H9 (cell line): ENCODE results near the gene PCDHAC1. TPM values are rescaled to one million over a fixed set of nuclear protein-coding genes. Genes with fewer than 3 reads are reported as not detected.

Experiments
- DNase-seq: peaks from one replicate; pipeline ENCODE4 v3.0.0-alpha.2; 2017
- H2AFZ ChIP-seq: one replicate; pipeline ENCODE4 v1.6.1; 2013; ENCODE audit warnings: mild to moderate bottlenecking, low read length, control low read depth, moderate library complexity
- H2AK5ac ChIP-seq: 2 replicates; pipeline ENCODE4 v1.6.1; 2013; ENCODE audit warnings: low read length, control low read depth, mixed read lengths; ENCODE audit not compliant: insufficient read length
- H2BK120ac ChIP-seq: one replicate; pipeline ENCODE4 v1.6.1; 2013; ENCODE audit warnings: low read depth, mild to moderate bottlenecking, low read length, control low read depth, inconsistent platforms; ENCODE audit not compliant: poor library complexity, severe bottlenecking
- H2BK12ac ChIP-seq: 2 replicates; pipeline ENCODE4 v1.6.1; 2013; ENCODE audit warnings: low read length, control low read depth, mixed read lengths, low read depth; ENCODE audit not compliant: insufficient read length
- H2BK15ac ChIP-seq: 2 replicates; pipeline ENCODE4 v1.6.1; 2013; ENCODE audit warnings: low read depth, low read length, control low read depth
- H2BK20ac ChIP-seq: one replicate; pipeline ENCODE4 v1.6.1; 2013; ENCODE audit warnings: low read depth, mild to moderate bottlenecking, low read length, control low read depth, inconsistent platforms; ENCODE audit not compliant: poor library complexity, severe bottlenecking
- H2BK5ac ChIP-seq: 2 replicates; pipeline ENCODE4 v1.6.1; 2013; ENCODE audit warnings: low read length, control low read depth, mixed read lengths; ENCODE audit not compliant: insufficient read length
- H3K14ac ChIP-seq: 2 replicates; pipeline ENCODE4 v1.6.1; 2013; ENCODE audit warnings: low read length, control low read depth; ENCODE audit not compliant: insufficient read depth
- H3K18ac ChIP-seq: 2 replicates; pipeline ENCODE4 v1.6.1; 2013; ENCODE audit warnings: low read depth, mild to moderate bottlenecking, mixed read lengths, low read length, control low read depth; ENCODE audit not compliant: insufficient read length
- H3K23ac ChIP-seq: 2 replicates; pipeline ENCODE4 v1.6.1; 2013; ENCODE audit warnings: low read length, control low read depth, mixed read lengths, low read depth; ENCODE audit not compliant: insufficient read length
- H3K23me2 ChIP-seq: 2 replicates; pipeline ENCODE4 v1.6.1; 2013; ENCODE audit warnings: low read depth, mild to moderate bottlenecking, mixed read lengths, low read length, control low read depth; ENCODE audit not compliant: insufficient read length, poor library complexity, severe bottlenecking
- H3K27ac ChIP-seq: 2 replicates; pipeline ENCODE4 v1.5.1; 2013; ENCODE audit warnings: low read length, control low read depth, mixed read lengths, low read depth; ENCODE audit not compliant: insufficient read length
- H3K27me3 ChIP-seq: 2 replicates; pipeline ENCODE4 v1.6.1; 2013; ENCODE audit warnings: low read length, control low read depth, inconsistent platforms; ENCODE audit not compliant: insufficient read depth
- H3K4ac ChIP-seq: 2 replicates; pipeline ENCODE4 v1.6.1; 2013; ENCODE audit warnings: low read depth, mild to moderate bottlenecking, control low read depth, inconsistent platforms, low read length, moderate library complexity
- H3K4me1 ChIP-seq: 2 replicates; pipeline ENCODE4 v1.6.1; 2013; ENCODE audit warnings: low read length, control low read depth, inconsistent platforms; ENCODE audit not compliant: insufficient read depth
- H3K4me2 ChIP-seq: 2 replicates; pipeline ENCODE4 v1.6.1; 2013; ENCODE audit warnings: low read length, control low read depth, mixed read lengths; ENCODE audit not compliant: insufficient read length, insufficient read depth
- H3K56ac ChIP-seq: 2 replicates; pipeline ENCODE4 v1.6.1; 2013; ENCODE audit warnings: low read depth, mild to moderate bottlenecking, mixed read lengths, low read length, control low read depth; ENCODE audit not compliant: insufficient read length
- H3K79me1 ChIP-seq: 2 replicates; pipeline ENCODE4 v1.6.1; 2013; ENCODE audit warnings: low read depth, mild to moderate bottlenecking, moderate library complexity, low read length, control low read depth, inconsistent platforms; ENCODE audit not compliant: insufficient read depth, poor library complexity, severe bottlenecking
- H3K79me2 ChIP-seq: 2 replicates; pipeline ENCODE4 v1.6.1; 2013; ENCODE audit warnings: low read length, control low read depth, inconsistent platforms; ENCODE audit not compliant: insufficient read depth
- H3K9ac ChIP-seq: 2 replicates; pipeline ENCODE4 v1.6.1; 2013; ENCODE audit warnings: low read length, control low read depth, mixed read lengths; ENCODE audit not compliant: insufficient read length; ENCODE audit errors: extremely low read depth
- H3K9me3 ChIP-seq: one replicate; pipeline ENCODE4 v1.6.1; 2013; ENCODE audit warnings: low read depth, low read length, inconsistent platforms; ENCODE audit not compliant: control insufficient read depth
- H3T11ph ChIP-seq: one replicate; pipeline ENCODE4 v1.6.1; 2013; ENCODE audit warnings: mild to moderate bottlenecking, low read length, control low read depth, inconsistent platforms
- H4K20me1 ChIP-seq: one replicate; pipeline ENCODE4 v1.6.1; 2013; ENCODE audit not compliant: control insufficient read depth, insufficient read length, insufficient read depth
- H4K5ac ChIP-seq: 2 replicates; pipeline ENCODE4 v1.6.1; 2013; ENCODE audit warnings: low read depth, mild to moderate bottlenecking, mixed read lengths, low read length, control low read depth; ENCODE audit not compliant: insufficient read length
- H4K8ac ChIP-seq: replicated peaks from 2 replicates; pipeline ENCODE4 v1.6.1; 2013; ENCODE audit warnings: low read length, control low read depth, mixed read lengths, low read depth; ENCODE audit not compliant: insufficient read length
- H4K91ac ChIP-seq: 2 replicates; pipeline ENCODE4 v1.6.1; 2013; ENCODE audit warnings: low read depth, mild to moderate bottlenecking, moderate library complexity, mixed read lengths, low read length, control low read depth; ENCODE audit not compliant: insufficient read length
- H3K27ac Mint-ChIP-seq, 3 experiments: 2 replicates in 2 of 3; 3 replicates in 1 of 3; pipeline ENCODE4 v1.8.0; 2020 to 2021; ENCODE audit warnings: mixed read lengths in 3 of 3, mild to moderate bottlenecking in 1 of 3, moderate library complexity in 1 of 3
- H3K27me3 Mint-ChIP-seq: 2 replicates; pipeline ENCODE4 v1.8.0; 2021; ENCODE audit warnings: low read depth, mild to moderate bottlenecking, moderate library complexity, mixed read lengths
- H3K36me3 Mint-ChIP-seq, 3 experiments: 2 replicates in 2 of 3; 3 replicates in 1 of 3; pipeline ENCODE4 v1.8.0; 2020 to 2021; ENCODE audit warnings: low read depth in 3 of 3, mixed read lengths in 3 of 3; ENCODE audit not compliant: insufficient read depth in 1 of 3
- H3K4me1 Mint-ChIP-seq, 2 experiments: 2 replicates each; pipeline ENCODE4 v1.8.0; 2020; ENCODE audit warnings: mixed read lengths in 2 of 2
- H3K4me3 Mint-ChIP-seq, 2 experiments: 2 replicates in 1 of 2; 3 replicates in 1 of 2; pipeline ENCODE4 v1.8.0; 2020 to 2021; ENCODE audit warnings: mild to moderate bottlenecking in 2 of 2, mixed read lengths in 2 of 2, moderate library complexity in 1 of 2
- H3K9me3 Mint-ChIP-seq, 2 experiments: 2 replicates in 1 of 2; 3 replicates in 1 of 2; pipeline ENCODE4 v1.8.0; 2020; ENCODE audit warnings: mild to moderate bottlenecking in 2 of 2, mixed read lengths in 2 of 2, moderate library complexity in 1 of 2
- CTCF ChIP-seq: fragments of 200-600 bp; sonication (generic); conservative IDR thresholded peaks from 3 replicates; pipeline ENCODE4 v1.8.0; 2021; ENCODE audit warnings: antibody characterized with exemption, mild to moderate bottlenecking
- WGBS: extraction: QIAGEN DNeasy Blood & Tissue Kit; methylation state at CpG from one replicate; pipeline ENCODE4 v1.1.7; 2013; ENCODE audit warnings: missing lambda C conversion rate, low lambda C conversion rate, mixed read lengths; ENCODE audit not compliant: insufficient read length; ENCODE audit errors: extremely low coverage; 5-methylcytosine and 5-hydroxymethylcytosine counted together
- total RNA-seq: library from RNA; stranded (reverse); gene quantifications from 2 replicates; pipeline ENCODE4 v1.2.1, GENCODE V29; 2021

Gene PCDHAC1
- total RNA-seq, 1 experiment from 2014 or later, result 8.7 TPM

DNA sequence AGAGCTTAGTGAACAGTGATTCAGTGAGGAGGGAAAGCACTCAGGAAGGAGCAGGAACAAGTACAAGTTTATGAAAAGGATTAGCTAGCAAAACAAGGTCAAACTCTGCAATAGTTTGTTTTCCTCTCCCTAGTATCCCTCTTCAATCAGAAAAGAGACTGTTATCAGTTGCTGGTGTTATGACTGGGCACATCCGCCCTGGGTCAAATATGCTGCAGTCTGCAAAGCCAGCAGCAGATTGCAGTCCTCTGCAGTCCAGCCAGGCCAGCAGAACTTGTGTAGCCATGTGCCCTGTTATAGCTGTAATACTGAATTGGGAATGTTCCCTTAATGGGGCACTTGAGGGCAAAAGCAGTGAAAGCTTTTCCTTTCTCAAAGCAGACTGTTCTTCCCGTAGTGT lies 52.2 kb downstream of the PCDHAC1 start:
- Histone ChIP-seq H3K27me3 (no peaks in the 10 kb centered on the region), H3K9me3 (no peaks in the 10 kb centered on the region), H3K56ac (no peak overlapping the region), H3K4me2 (no peak overlapping the region), H3K14ac (no peak overlapping the region), H3K23me2 (no peaks in the 10 kb centered on the region), H3K79me1 (no peaks in the 10 kb centered on the region), H2BK20ac (no peak overlapping the region), H3K79me2 (no peaks in the 10 kb centered on the region), H4K8ac (no peak overlapping the region), H4K91ac (no peak overlapping the region), H2AK5ac (no peak overlapping the region), H4K5ac (no peak overlapping the region), H2AFZ (no peak overlapping the region), H3T11ph (no peak overlapping the region), H3K23ac (no peak overlapping the region), H2BK5ac (no peak overlapping the region), H3K4me1 (peaks cover 9% of the 10 kb centered on the region; the same call in 1 of the 2 replicates), H2BK15ac (no peak overlapping the region), H3K18ac (no peak overlapping the region), H2BK12ac (no peak overlapping the region), H3K27ac (no peak overlapping the region), H3K9ac (peak overlapping the region; percentile 1), H3K4ac (no peak overlapping the region), H2BK120ac (no peak overlapping the region), H4K20me1 (no peaks in the 10 kb centered on the region)
- no peak for TF ChIP-seq CTCF
- peak overlapping the region in 2 of 3 experiments; percentile 28 to 56; a peak in 3 of 7 replicates for H3K27ac Mint-ChIP-seq
- no peaks in the 10 kb centered on the region for H3K27me3 Mint-ChIP-seq
- no CpG with 5 or more reads among the region's 2 CpGs for WGBS
- DNase-seq, result no peak
- H3K36me3 Mint-ChIP-seq, result 0 out of 7 replicates have a peak, but pooled peaks cover 0 to 1% (median 0%) of the 10 kb centered on the region in 3 experiments
- H3K4me3 Mint-ChIP-seq, result no peak overlapping the region
- H3K4me1 Mint-ChIP-seq, result peaks cover 19 to 23% of the 10 kb centered on the region in 2 experiments
- no peaks in the 10 kb centered on the region for H3K9me3 Mint-ChIP-seq
